Hepatocyte (in vitro differentiated cells): ENCODE data around the gene LRSAM1. TPM values are rescaled to one million over a fixed set of nuclear protein-coding genes. Genes with fewer than 3 reads are reported as not detected.

Experiments
- DNase-seq: peaks from one replicate; pipeline ENCODE4 v3.0.0-alpha.2; 2016; ENCODE audit warnings: low spot score
- H2AFZ ChIP-seq: fragments of 200-600 bp; sonication (generic); 2 replicates; pipeline ENCODE4 v1.6.0; 2016; ENCODE audit warnings: antibody characterized with exemption, mild to moderate bottlenecking
- H3K27ac ChIP-seq: fragments of 200-600 bp; sonication (generic); 2 replicates; pipeline ENCODE4 v1.5.1; 2016; ENCODE audit warnings: mild to moderate bottlenecking
- H3K27me3 ChIP-seq: fragments of 200-600 bp; sonication (generic); 2 replicates; pipeline ENCODE4 v1.6.1; 2016
- H3K36me3 ChIP-seq: fragments of 200-600 bp; sonication (generic); replicated peaks from 2 replicates; pipeline ENCODE4 v1.5.1; 2016; ENCODE audit warnings: low read depth; ENCODE audit not compliant: insufficient read depth
- H3K4me1 ChIP-seq: fragments of 200-600 bp; sonication (generic); 2 replicates; pipeline ENCODE4 v1.5.1; 2016; ENCODE audit warnings: mild to moderate bottlenecking, moderate library complexity; ENCODE audit not compliant: insufficient read depth
- H3K4me2 ChIP-seq: fragments of 200-600 bp; sonication (generic); 2 replicates; pipeline ENCODE4 v1.6.0; 2016
- H3K4me3 ChIP-seq: fragments of 200-600 bp; sonication (generic); 2 replicates; pipeline ENCODE4 v1.5.1; 2016; ENCODE audit warnings: mild to moderate bottlenecking
- H3K79me2 ChIP-seq: fragments of 200-600 bp; sonication (generic); 2 replicates; pipeline ENCODE4 v1.6.0; 2017; ENCODE audit warnings: mild to moderate bottlenecking
- H3K9me2 ChIP-seq: fragments of 200-600 bp; sonication (generic); replicated peaks from 2 replicates; pipeline ENCODE4 v1.6.0; 2017; ENCODE audit warnings: mild to moderate bottlenecking; ENCODE audit not compliant: insufficient read depth
- H3K9me3 ChIP-seq: fragments of 200-600 bp; sonication (generic); 2 replicates; pipeline ENCODE4 v1.5.1; 2016; ENCODE audit warnings: low read depth, mild to moderate bottlenecking
- H4K20me1 ChIP-seq: fragments of 200-600 bp; sonication (generic); 2 replicates; pipeline ENCODE4 v1.6.0; 2016; ENCODE audit warnings: mild to moderate bottlenecking; ENCODE audit not compliant: insufficient read depth, poor library complexity, severe bottlenecking
- EZH2 ChIP-seq: fragments of 200-600 bp; sonication (generic); IDR thresholded peaks from 2 replicates; pipeline ENCODE4 v1.6.1; 2016; ENCODE audit warnings: antibody characterized with exemption, mild to moderate bottlenecking, borderline replicate concordance
- EZH2phosphoT487 ChIP-seq: fragments of 200-600 bp; sonication (generic); IDR thresholded peaks from one replicate; pipeline ENCODE4 v1.6.1; 2018; ENCODE audit warnings: antibody characterized with exemption, mild to moderate bottlenecking, low read depth, moderate library complexity; ENCODE audit not compliant: unreplicated experiment, severe bottlenecking
- WGBS: methylation state at CpG from one replicate; pipeline ENCODE4 v1.1.6; 2016; ENCODE audit warnings: low lambda C conversion rate; ENCODE audit errors: missing lambda C conversion rate; 5-methylcytosine and 5-hydroxymethylcytosine counted together
- polyA plus RNA-seq: library from polyadenylated mRNA; unstranded; fragments of >200 nt; fragmentation: Nextera tagmentation; extraction: Ambion mirVana; gene quantifications from 2 replicates; pipeline ENCODE4 v1.2.1, GENCODE V29; 2016
- total RNA-seq: library from RNA; depleted of rRNA; stranded (reverse); fragments of >200 nt; gene quantifications from 2 replicates; pipeline ENCODE4 v1.2.3, GENCODE V29; 2014
- TF ChIP-seq, protein P1 (sequence below): fragments of 200-600 bp; sonication (generic); IDR thresholded peaks from 2 replicates; pipeline ENCODE4 v1.5.1; 2016; ENCODE audit warnings: antibody characterized with exemption, mild to moderate bottlenecking; ENCODE audit not compliant: poor library complexity

Gene LRSAM1
- total and polyA plus RNA-seq, 2 experiments from 2014 or later: 10.7 to 19.4 TPM

DNA sequence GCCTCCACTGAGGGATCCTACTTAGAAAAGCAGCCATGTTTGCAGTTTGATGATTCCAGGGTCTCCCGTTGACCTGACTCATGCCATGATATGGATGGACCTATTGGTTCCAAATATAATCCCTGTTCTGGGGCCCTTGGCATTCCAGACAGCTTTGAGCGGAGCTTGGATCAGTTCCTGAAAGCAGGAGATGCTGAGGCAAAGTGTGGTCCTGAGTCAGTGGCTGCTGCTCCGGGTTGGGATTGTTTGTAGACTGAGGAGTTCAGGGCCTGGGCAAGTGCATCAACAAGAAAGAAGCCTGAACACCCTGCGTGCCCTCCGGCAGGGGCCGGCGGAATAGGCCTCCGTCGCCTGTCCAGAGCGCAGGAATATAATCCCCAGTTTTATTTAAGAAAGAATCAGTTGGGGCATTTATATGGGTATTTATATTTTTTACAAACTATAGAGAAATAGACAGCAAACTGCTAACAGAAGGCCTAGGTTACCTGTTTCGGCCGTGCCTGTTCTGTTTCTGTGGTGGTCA lies 50.6 kb downstream of the LRSAM1 start:
- Histone ChIP-seq H3K4me2 (no peak overlapping the region), H3K36me3 (no peaks in the 10 kb centered on the region), H2AFZ (no peak overlapping the region), H3K9me2 (no peaks in the 10 kb centered on the region), H3K9me3 (no peaks in the 10 kb centered on the region), H3K27me3 (no peaks in the 10 kb centered on the region), H3K4me3 (no peak overlapping the region), H3K79me2 (no peaks in the 10 kb centered on the region), H3K27ac (no peak overlapping the region), H3K4me1 (no peaks in the 10 kb centered on the region), H4K20me1 (no peaks in the 10 kb centered on the region)
- 93% methylated on average over 12 of the region's 12 CpGs for WGBS
- TF ChIP-seq, protein P1, sequence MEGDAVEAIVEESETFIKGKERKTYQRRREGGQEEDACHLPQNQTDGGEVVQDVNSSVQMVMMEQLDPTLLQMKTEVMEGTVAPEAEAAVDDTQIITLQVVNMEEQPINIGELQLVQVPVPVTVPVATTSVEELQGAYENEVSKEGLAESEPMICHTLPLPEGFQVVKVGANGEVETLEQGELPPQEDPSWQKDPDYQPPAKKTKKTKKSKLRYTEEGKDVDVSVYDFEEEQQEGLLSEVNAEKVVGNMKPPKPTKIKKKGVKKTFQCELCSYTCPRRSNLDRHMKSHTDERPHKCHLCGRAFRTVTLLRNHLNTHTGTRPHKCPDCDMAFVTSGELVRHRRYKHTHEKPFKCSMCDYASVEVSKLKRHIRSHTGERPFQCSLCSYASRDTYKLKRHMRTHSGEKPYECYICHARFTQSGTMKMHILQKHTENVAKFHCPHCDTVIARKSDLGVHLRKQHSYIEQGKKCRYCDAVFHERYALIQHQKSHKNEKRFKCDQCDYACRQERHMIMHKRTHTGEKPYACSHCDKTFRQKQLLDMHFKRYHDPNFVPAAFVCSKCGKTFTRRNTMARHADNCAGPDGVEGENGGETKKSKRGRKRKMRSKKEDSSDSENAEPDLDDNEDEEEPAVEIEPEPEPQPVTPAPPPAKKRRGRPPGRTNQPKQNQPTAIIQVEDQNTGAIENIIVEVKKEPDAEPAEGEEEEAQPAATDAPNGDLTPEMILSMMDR: no peak
- TF ChIP-seq EZH2: no peak
- DNase-seq: no peak

DNA sequence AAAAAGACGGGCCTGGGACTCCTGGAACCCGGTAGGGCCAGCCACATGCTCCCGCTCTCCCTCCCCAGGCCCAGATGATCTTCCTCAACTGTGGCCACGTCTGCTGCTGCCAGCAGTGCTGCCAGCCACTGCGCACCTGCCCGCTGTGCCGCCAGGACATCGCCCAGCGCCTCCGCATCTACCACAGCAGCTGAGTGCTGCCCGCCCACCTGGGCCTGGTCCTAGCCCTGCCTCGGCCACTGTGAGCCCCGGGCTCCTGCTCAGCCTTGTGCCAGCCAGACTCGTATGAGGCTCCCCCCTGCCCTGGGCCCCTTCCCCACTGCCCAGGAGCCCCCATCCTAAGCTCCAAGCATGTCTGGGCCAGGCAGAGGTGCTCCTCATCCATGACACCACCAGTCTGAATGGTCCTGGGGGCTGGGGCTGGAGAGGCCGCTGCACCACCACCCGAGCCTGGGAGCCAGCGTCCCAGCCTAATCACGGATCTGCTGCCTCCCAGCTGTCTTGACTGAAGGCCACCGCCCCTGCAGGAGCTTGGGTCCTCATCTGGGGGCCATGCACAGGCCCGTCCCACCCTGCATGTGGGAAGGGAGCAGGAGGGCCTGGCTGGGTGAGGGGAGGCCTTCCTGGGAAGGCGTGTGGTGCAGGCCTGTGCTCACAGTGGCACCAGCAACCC lies 51.5 kb downstream of the LRSAM1 start:
- no peaks in the 10 kb centered on the region for H4K20me1 ChIP-seq
- H3K4me1 ChIP-seq: no peaks in the 10 kb centered on the region
- no peak for DNase-seq
- 95% methylated on average over 20 of the region's 21 CpGs for WGBS
- no peak overlapping the region for H3K27ac ChIP-seq
- TF ChIP-seq EZH2phosphoT487 (no peak), EZH2 (no peak)
- TF ChIP-seq, protein P1: no peak
- H3K9me3 ChIP-seq: no peaks in the 10 kb centered on the region
- no peaks in the 10 kb centered on the region for H3K9me2 ChIP-seq
- H3K4me2 ChIP-seq: no peak overlapping the region
- no peak overlapping the region for H3K4me3 ChIP-seq
- H2AFZ ChIP-seq: no peak overlapping the region
- H3K79me2 ChIP-seq: no peaks in the 10 kb centered on the region
- H3K27me3 ChIP-seq: no peaks in the 10 kb centered on the region
- H3K36me3 ChIP-seq: no peaks in the 10 kb centered on the region

DNA sequence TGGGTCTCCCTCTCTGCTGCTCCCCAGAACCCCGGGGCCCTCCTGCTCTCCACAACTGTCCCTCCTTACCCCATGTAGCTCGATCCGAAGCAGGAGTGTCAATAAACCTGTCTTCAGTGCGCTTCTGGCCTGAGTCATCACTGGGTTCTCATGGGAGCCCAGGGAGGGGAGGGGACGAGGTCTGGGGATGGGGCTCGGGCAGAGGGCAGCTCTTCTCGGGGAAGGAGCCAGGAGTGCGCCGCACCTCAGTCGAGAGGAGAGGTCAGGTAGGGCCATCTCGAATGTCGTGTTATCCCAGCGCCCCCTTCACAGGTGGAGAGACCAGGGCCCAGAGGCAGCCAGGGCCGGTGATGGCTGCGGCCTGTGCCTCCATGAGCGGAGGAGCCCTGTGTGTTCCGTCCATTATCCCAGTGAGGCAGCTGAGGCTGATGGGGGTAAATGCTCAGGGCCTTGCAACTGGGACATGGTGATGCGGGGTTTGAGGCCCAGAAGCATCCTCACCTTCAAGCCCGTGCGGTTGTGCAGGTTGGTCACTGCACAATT lies 52.1 kb downstream of the LRSAM1 start:
- no peaks in the 10 kb centered on the region for H3K27me3 ChIP-seq
- no peak for DNase-seq
- no peaks in the 10 kb centered on the region for H3K4me1 ChIP-seq
- TF ChIP-seq EZH2 (no peak), EZH2phosphoT487 (no peak)
- TF ChIP-seq, protein P1: no peak
- 95% methylated on average over 19 of the region's 20 CpGs for WGBS
- no peaks in the 10 kb centered on the region for H3K79me2 ChIP-seq
- no peak overlapping the region for H2AFZ ChIP-seq
- H4K20me1 ChIP-seq: no peaks in the 10 kb centered on the region
- H3K27ac ChIP-seq: no peak overlapping the region
- no peak overlapping the region for H3K4me2 ChIP-seq
- H3K36me3 ChIP-seq: no peaks in the 10 kb centered on the region
- H3K9me3 ChIP-seq: no peaks in the 10 kb centered on the region
- H3K9me2 ChIP-seq: no peaks in the 10 kb centered on the region
- H3K4me3 ChIP-seq: no peak overlapping the region
